Nucleus accumbens (tissue), 56 donors: ENCODE measurements around the gene HSP90AA1.
A peak's percentile ranks its signal among the peaks of the same experiment; 100 is the strongest.
"Not testable (repeated sequence)": the region's sequence is repeated elsewhere in the genome, so short reads cannot be mapped to it uniquely, and the experiment has no call there.

ENCODE experiments used
- DNase-seq, 56 donors: peaks; one replicate each; lab custom pipeline; 2025; lab: John Stamatoyannopoulos, UW

The HSP90AA1 gene

GRCh38 chr14:102086972-102087761 lies at the start of gene HSP90AA1:
Gene HSP90AA1, minus strand, starts transcription at chr14:102087044. Its CDS starts 666 bp downstream, at chr14:102086378.
- peak in 55 of 56 donors; percentile 57 to 100 (median 88) for DNase-seq

- DNase-seq, result not testable (repeated sequence)
Measured at GRCh38 chr14:102135456-102135855, 48.6 kb upstream of the HSP90AA1 start.

GRCh38 chr14:102134719-102135118 lies 47.9 kb upstream of the HSP90AA1 start:
- peak in 2 of 56 donors; percentile 7 for DNase-seq

GRCh38 chr14:102134021-102134420 lies 47.2 kb upstream of the HSP90AA1 start:
- DNase-seq, result not testable (repeated sequence)

GRCh38 chr14:102131741-102132140 lies 44.9 kb upstream of the HSP90AA1 start:
- no peak for DNase-seq

- no peak for DNase-seq
Measured at GRCh38 chr14:102126807-102127455, 40.1 kb upstream of the HSP90AA1 start.

GRCh38 chr14:102125546-102125945 lies 38.7 kb upstream of the HSP90AA1 start:
- no peak for DNase-seq

- no peak for DNase-seq
Measured at GRCh38 chr14:102124419-102124818, 37.6 kb upstream of the HSP90AA1 start.

- DNase-seq, result no peak
Measured at GRCh38 chr14:102121567-102121966, 34.7 kb upstream of the HSP90AA1 start.

- no peak for DNase-seq
Measured at GRCh38 chr14:102120888-102121287, 34.0 kb upstream of the HSP90AA1 start.

- no peak for DNase-seq
Measured at GRCh38 chr14:102117852-102118251, 31.0 kb upstream of the HSP90AA1 start.

GRCh38 chr14:102116361-102117180 lies 29.7 kb upstream of the HSP90AA1 start:
- no peak for DNase-seq

- no peak for DNase-seq
Measured at GRCh38 chr14:102111101-102111500, 24.3 kb upstream of the HSP90AA1 start.

- not testable (repeated sequence) for DNase-seq
Measured at GRCh38 chr14:102109332-102109731, 22.5 kb upstream of the HSP90AA1 start.

GRCh38 chr14:102105369-102105768 lies 18.5 kb upstream of the HSP90AA1 start:
- DNase-seq, result no peak

GRCh38 chr14:102103062-102103695 lies 16.3 kb upstream of the HSP90AA1 start:
- no peak for DNase-seq

GRCh38 chr14:102097441-102098135 lies 10.7 kb upstream of the HSP90AA1 start:
- DNase-seq, result no peak

- peak in 54 of 56 donors; percentile 22 to 95 (median 72) for DNase-seq
Measured at GRCh38 chr14:102096569-102097188, 9.8 kb upstream of the HSP90AA1 start.

GRCh38 chr14:102095871-102096568 lies 9.2 kb upstream of the HSP90AA1 start:
- DNase-seq, result no peak
